H9 (cell line): ENCODE data around the gene MMS19. TPM values are rescaled to one million over a fixed set of nuclear protein-coding genes. Genes with fewer than 3 reads are reported as not detected.

Experiments
- DNase-seq: peaks from one replicate; pipeline ENCODE4 v3.0.0-alpha.2; 2017
- H2AFZ ChIP-seq: one replicate; pipeline ENCODE4 v1.6.1; 2013; ENCODE audit warnings: mild to moderate bottlenecking, low read length, control low read depth, moderate library complexity
- H2AK5ac ChIP-seq: 2 replicates; pipeline ENCODE4 v1.6.1; 2013; ENCODE audit warnings: low read length, control low read depth, mixed read lengths; ENCODE audit not compliant: insufficient read length
- H2BK120ac ChIP-seq: one replicate; pipeline ENCODE4 v1.6.1; 2013; ENCODE audit warnings: low read depth, mild to moderate bottlenecking, low read length, control low read depth, inconsistent platforms; ENCODE audit not compliant: poor library complexity, severe bottlenecking
- H2BK12ac ChIP-seq: 2 replicates; pipeline ENCODE4 v1.6.1; 2013; ENCODE audit warnings: low read length, control low read depth, mixed read lengths, low read depth; ENCODE audit not compliant: insufficient read length
- H2BK15ac ChIP-seq: 2 replicates; pipeline ENCODE4 v1.6.1; 2013; ENCODE audit warnings: low read depth, low read length, control low read depth
- H2BK20ac ChIP-seq: one replicate; pipeline ENCODE4 v1.6.1; 2013; ENCODE audit warnings: low read depth, mild to moderate bottlenecking, low read length, control low read depth, inconsistent platforms; ENCODE audit not compliant: poor library complexity, severe bottlenecking
- H2BK5ac ChIP-seq: 2 replicates; pipeline ENCODE4 v1.6.1; 2013; ENCODE audit warnings: low read length, control low read depth, mixed read lengths; ENCODE audit not compliant: insufficient read length
- H3K14ac ChIP-seq: 2 replicates; pipeline ENCODE4 v1.6.1; 2013; ENCODE audit warnings: low read length, control low read depth; ENCODE audit not compliant: insufficient read depth
- H3K18ac ChIP-seq: 2 replicates; pipeline ENCODE4 v1.6.1; 2013; ENCODE audit warnings: low read depth, mild to moderate bottlenecking, mixed read lengths, low read length, control low read depth; ENCODE audit not compliant: insufficient read length
- H3K23ac ChIP-seq: 2 replicates; pipeline ENCODE4 v1.6.1; 2013; ENCODE audit warnings: low read length, control low read depth, mixed read lengths, low read depth; ENCODE audit not compliant: insufficient read length
- H3K23me2 ChIP-seq: 2 replicates; pipeline ENCODE4 v1.6.1; 2013; ENCODE audit warnings: low read depth, mild to moderate bottlenecking, mixed read lengths, low read length, control low read depth; ENCODE audit not compliant: insufficient read length, poor library complexity, severe bottlenecking
- H3K27ac ChIP-seq: 2 replicates; pipeline ENCODE4 v1.5.1; 2013; ENCODE audit warnings: low read length, control low read depth, mixed read lengths, low read depth; ENCODE audit not compliant: insufficient read length
- H3K27me3 ChIP-seq: 2 replicates; pipeline ENCODE4 v1.6.1; 2013; ENCODE audit warnings: low read length, control low read depth, inconsistent platforms; ENCODE audit not compliant: insufficient read depth
- H3K4ac ChIP-seq: 2 replicates; pipeline ENCODE4 v1.6.1; 2013; ENCODE audit warnings: low read depth, mild to moderate bottlenecking, control low read depth, inconsistent platforms, low read length, moderate library complexity
- H3K4me1 ChIP-seq: 2 replicates; pipeline ENCODE4 v1.6.1; 2013; ENCODE audit warnings: low read length, control low read depth, inconsistent platforms; ENCODE audit not compliant: insufficient read depth
- H3K4me2 ChIP-seq: 2 replicates; pipeline ENCODE4 v1.6.1; 2013; ENCODE audit warnings: low read length, control low read depth, mixed read lengths; ENCODE audit not compliant: insufficient read length, insufficient read depth
- H3K56ac ChIP-seq: 2 replicates; pipeline ENCODE4 v1.6.1; 2013; ENCODE audit warnings: low read depth, mild to moderate bottlenecking, mixed read lengths, low read length, control low read depth; ENCODE audit not compliant: insufficient read length
- H3K79me1 ChIP-seq: 2 replicates; pipeline ENCODE4 v1.6.1; 2013; ENCODE audit warnings: low read depth, mild to moderate bottlenecking, moderate library complexity, low read length, control low read depth, inconsistent platforms; ENCODE audit not compliant: insufficient read depth, poor library complexity, severe bottlenecking
- H3K79me2 ChIP-seq: 2 replicates; pipeline ENCODE4 v1.6.1; 2013; ENCODE audit warnings: low read length, control low read depth, inconsistent platforms; ENCODE audit not compliant: insufficient read depth
- H3K9ac ChIP-seq: 2 replicates; pipeline ENCODE4 v1.6.1; 2013; ENCODE audit warnings: low read length, control low read depth, mixed read lengths; ENCODE audit not compliant: insufficient read length; ENCODE audit errors: extremely low read depth
- H3K9me3 ChIP-seq: one replicate; pipeline ENCODE4 v1.6.1; 2013; ENCODE audit warnings: low read depth, low read length, inconsistent platforms; ENCODE audit not compliant: control insufficient read depth
- H3T11ph ChIP-seq: one replicate; pipeline ENCODE4 v1.6.1; 2013; ENCODE audit warnings: mild to moderate bottlenecking, low read length, control low read depth, inconsistent platforms
- H4K20me1 ChIP-seq: one replicate; pipeline ENCODE4 v1.6.1; 2013; ENCODE audit not compliant: control insufficient read depth, insufficient read length, insufficient read depth
- H4K5ac ChIP-seq: 2 replicates; pipeline ENCODE4 v1.6.1; 2013; ENCODE audit warnings: low read depth, mild to moderate bottlenecking, mixed read lengths, low read length, control low read depth; ENCODE audit not compliant: insufficient read length
- H4K8ac ChIP-seq: replicated peaks from 2 replicates; pipeline ENCODE4 v1.6.1; 2013; ENCODE audit warnings: low read length, control low read depth, mixed read lengths, low read depth; ENCODE audit not compliant: insufficient read length
- H4K91ac ChIP-seq: 2 replicates; pipeline ENCODE4 v1.6.1; 2013; ENCODE audit warnings: low read depth, mild to moderate bottlenecking, moderate library complexity, mixed read lengths, low read length, control low read depth; ENCODE audit not compliant: insufficient read length
- H3K27ac Mint-ChIP-seq, 3 experiments: 2 replicates in 2 of 3; 3 replicates in 1 of 3; pipeline ENCODE4 v1.8.0; 2020 to 2021; ENCODE audit warnings: mixed read lengths in 3 of 3, mild to moderate bottlenecking in 1 of 3, moderate library complexity in 1 of 3
- H3K27me3 Mint-ChIP-seq: 2 replicates; pipeline ENCODE4 v1.8.0; 2021; ENCODE audit warnings: low read depth, mild to moderate bottlenecking, moderate library complexity, mixed read lengths
- H3K36me3 Mint-ChIP-seq, 3 experiments: 2 replicates in 2 of 3; 3 replicates in 1 of 3; pipeline ENCODE4 v1.8.0; 2020 to 2021; ENCODE audit warnings: low read depth in 3 of 3, mixed read lengths in 3 of 3; ENCODE audit not compliant: insufficient read depth in 1 of 3
- H3K4me1 Mint-ChIP-seq, 2 experiments: 2 replicates each; pipeline ENCODE4 v1.8.0; 2020; ENCODE audit warnings: mixed read lengths in 2 of 2
- H3K4me3 Mint-ChIP-seq, 2 experiments: 2 replicates in 1 of 2; 3 replicates in 1 of 2; pipeline ENCODE4 v1.8.0; 2020 to 2021; ENCODE audit warnings: mild to moderate bottlenecking in 2 of 2, mixed read lengths in 2 of 2, moderate library complexity in 1 of 2
- H3K9me3 Mint-ChIP-seq, 2 experiments: 2 replicates in 1 of 2; 3 replicates in 1 of 2; pipeline ENCODE4 v1.8.0; 2020; ENCODE audit warnings: mild to moderate bottlenecking in 2 of 2, mixed read lengths in 2 of 2, moderate library complexity in 1 of 2
- WGBS: extraction: QIAGEN DNeasy Blood & Tissue Kit; methylation state at CpG from one replicate; pipeline ENCODE4 v1.1.7; 2013; ENCODE audit warnings: missing lambda C conversion rate, low lambda C conversion rate, mixed read lengths; ENCODE audit not compliant: insufficient read length; ENCODE audit errors: extremely low coverage; 5-methylcytosine and 5-hydroxymethylcytosine counted together
- total RNA-seq: library from RNA; stranded (reverse); gene quantifications from 2 replicates; pipeline ENCODE4 v1.2.1, GENCODE V29; 2021
- TF ChIP-seq, protein P1 (sequence below): fragments of 200-600 bp; sonication (generic); conservative IDR thresholded peaks from 3 replicates; pipeline ENCODE4 v1.8.0; 2021; ENCODE audit warnings: antibody characterized with exemption, mild to moderate bottlenecking

The MMS19 gene
- total RNA-seq, 1 experiment from 2014 or later = 102 TPM

DNA sequence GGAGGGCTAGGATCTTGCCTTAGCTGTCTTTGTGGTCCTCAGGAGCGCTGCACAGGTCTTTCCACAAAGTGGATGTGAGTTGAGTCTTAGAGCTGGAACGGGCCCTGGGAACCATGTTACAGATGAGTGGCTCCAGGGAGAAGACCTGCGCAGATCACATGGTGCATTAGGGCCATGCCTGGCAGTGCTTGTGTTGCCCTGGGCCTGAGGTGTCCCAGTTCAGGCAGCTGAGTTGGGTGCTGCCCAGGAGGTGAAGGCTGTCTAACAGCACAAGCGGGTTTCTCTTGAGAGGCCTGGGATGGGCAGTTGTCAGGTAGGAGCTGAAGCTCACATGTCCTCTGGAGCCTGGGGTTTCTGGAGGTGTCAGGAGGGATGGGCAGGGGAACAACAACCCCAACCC is 40.6 kb upstream of the MMS19 start:
- Mint-ChIP-seq H3K36me3 (no peaks in the 10 kb centered on the region; a peak in 2 of 7 replicates), H3K27ac (peak overlapping the region; percentile 2 to 87 (median 54); a peak in 3 of 7 replicates), H3K27me3 (no peaks in the 10 kb centered on the region), H3K9me3 (no peaks in the 10 kb centered on the region; a peak in 1 of 5 replicates), H3K4me3 (no peak overlapping the region), H3K4me1 (peaks cover 35 to 50% of the 10 kb centered on the region in 2 experiments)
- H2BK20ac ChIP-seq = no peak overlapping the region
- no peak overlapping the region for H4K91ac ChIP-seq
- no peak overlapping the region for H3K9ac ChIP-seq
- H3K27me3 ChIP-seq = no peaks in the 10 kb centered on the region
- no peaks in the 10 kb centered on the region for H3K9me3 ChIP-seq
- no peaks in the 10 kb centered on the region; the same call in 1 of the 2 replicates for H3K79me2 ChIP-seq
- no peak overlapping the region for H2AK5ac ChIP-seq
- no CpG with 5 or more reads among the region's 4 CpGs for WGBS
- H4K8ac ChIP-seq = no peak overlapping the region
- no peak overlapping the region for H3K18ac ChIP-seq
- no peaks in the 10 kb centered on the region for H4K20me1 ChIP-seq
- H3K56ac ChIP-seq = no peak overlapping the region
- no peak overlapping the region for H3K4ac ChIP-seq
- no peak overlapping the region for H3K4me2 ChIP-seq
- no peak overlapping the region for H2BK12ac ChIP-seq
- no peak for DNase-seq
- H4K5ac ChIP-seq = no peak overlapping the region
- no peaks in the 10 kb centered on the region for H3K23me2 ChIP-seq
- no peak overlapping the region for H2AFZ ChIP-seq
- H3K14ac ChIP-seq = no peak overlapping the region
- no peaks in the 10 kb centered on the region for H3K79me1 ChIP-seq
- no peak overlapping the region for H3T11ph ChIP-seq
- H2BK15ac ChIP-seq = no peak overlapping the region
- H3K27ac ChIP-seq = no peak overlapping the region
- H3K23ac ChIP-seq = no peak overlapping the region
- TF ChIP-seq, protein P1, sequence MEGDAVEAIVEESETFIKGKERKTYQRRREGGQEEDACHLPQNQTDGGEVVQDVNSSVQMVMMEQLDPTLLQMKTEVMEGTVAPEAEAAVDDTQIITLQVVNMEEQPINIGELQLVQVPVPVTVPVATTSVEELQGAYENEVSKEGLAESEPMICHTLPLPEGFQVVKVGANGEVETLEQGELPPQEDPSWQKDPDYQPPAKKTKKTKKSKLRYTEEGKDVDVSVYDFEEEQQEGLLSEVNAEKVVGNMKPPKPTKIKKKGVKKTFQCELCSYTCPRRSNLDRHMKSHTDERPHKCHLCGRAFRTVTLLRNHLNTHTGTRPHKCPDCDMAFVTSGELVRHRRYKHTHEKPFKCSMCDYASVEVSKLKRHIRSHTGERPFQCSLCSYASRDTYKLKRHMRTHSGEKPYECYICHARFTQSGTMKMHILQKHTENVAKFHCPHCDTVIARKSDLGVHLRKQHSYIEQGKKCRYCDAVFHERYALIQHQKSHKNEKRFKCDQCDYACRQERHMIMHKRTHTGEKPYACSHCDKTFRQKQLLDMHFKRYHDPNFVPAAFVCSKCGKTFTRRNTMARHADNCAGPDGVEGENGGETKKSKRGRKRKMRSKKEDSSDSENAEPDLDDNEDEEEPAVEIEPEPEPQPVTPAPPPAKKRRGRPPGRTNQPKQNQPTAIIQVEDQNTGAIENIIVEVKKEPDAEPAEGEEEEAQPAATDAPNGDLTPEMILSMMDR = no peak
- H2BK5ac ChIP-seq = no peak overlapping the region
- no peaks in the 10 kb centered on the region; the same call in 1 of the 2 replicates for H3K4me1 ChIP-seq
- no peak overlapping the region for H2BK120ac ChIP-seq
